ENCODE measurements around the gene ASB2. TPM values are rescaled to one million over a fixed set of nuclear protein-coding genes. Genes with fewer than 3 reads are reported as not detected.

ASB2 gene
- total RNA-seq, 1 experiment from 2014 or later = 1.9 TPM

DNA sequence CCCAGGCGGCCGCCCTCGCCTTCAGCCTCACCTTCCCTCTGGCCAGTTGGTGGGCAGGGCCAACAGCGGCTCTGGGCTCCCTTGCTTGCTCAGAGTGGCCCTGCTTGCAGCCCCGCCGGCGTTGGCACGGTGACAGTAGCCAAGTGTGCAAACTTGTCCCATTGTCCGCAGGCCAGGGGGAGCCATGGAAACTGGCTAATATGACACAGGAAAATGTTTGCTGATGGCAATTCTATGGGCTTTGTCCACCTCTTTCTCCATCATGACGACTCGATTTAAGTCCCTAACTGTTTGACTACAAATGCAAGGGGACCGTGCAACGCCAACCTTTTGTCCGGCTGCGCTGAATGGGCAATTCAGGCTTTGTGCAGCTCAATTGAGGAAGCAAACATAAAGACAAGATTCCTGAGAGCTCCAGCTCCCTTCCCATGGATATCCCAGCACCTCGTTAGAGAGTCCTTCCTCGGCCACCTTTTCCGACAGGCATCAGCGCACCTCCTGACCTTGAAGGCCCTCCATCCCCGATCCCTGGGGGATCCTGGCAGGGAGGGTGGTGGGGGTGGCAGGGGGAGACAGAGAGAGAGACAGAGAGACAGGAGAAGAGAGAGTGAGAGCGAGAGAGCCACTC is 50.0 kb downstream of the ASB2 start:
- in situ Hi-C loops (cut with HindIII; ENCODE audit: low pct_unique_long_range_greater_than_20kb, low sequenced_read_pairs) = no loop called here
- no peak for DNase-seq (ENCODE audit: low read depth)

DNA sequence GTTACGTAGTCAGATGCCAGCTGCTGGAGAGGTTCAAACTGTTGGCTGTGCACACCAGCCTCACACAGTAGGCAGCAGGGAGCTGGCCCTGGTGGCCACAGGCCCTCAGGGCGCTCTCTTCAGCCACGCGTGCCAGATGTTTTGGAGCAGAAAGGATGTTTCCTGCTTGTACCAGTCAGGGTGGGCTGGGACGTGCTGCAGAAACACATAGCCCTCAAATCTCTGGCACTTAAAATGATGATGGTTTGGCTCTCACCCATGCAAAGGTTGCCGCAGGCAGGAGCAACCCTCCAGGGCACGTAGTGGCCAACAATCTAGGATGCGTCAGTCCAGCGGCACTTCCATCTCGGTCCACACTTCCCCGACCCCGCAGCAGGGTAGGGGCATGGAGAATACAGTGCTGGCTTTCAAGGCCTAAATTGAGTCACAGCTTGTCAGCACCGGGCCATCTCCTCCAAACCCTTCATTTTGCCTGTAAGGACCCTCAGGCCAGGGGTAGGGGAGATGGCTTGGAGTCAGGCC is 50.9 kb downstream of the ASB2 start:
- in situ Hi-C loops (cut with HindIII; ENCODE audit: low pct_unique_long_range_greater_than_20kb, low sequenced_read_pairs) = no loop called here

DNA sequence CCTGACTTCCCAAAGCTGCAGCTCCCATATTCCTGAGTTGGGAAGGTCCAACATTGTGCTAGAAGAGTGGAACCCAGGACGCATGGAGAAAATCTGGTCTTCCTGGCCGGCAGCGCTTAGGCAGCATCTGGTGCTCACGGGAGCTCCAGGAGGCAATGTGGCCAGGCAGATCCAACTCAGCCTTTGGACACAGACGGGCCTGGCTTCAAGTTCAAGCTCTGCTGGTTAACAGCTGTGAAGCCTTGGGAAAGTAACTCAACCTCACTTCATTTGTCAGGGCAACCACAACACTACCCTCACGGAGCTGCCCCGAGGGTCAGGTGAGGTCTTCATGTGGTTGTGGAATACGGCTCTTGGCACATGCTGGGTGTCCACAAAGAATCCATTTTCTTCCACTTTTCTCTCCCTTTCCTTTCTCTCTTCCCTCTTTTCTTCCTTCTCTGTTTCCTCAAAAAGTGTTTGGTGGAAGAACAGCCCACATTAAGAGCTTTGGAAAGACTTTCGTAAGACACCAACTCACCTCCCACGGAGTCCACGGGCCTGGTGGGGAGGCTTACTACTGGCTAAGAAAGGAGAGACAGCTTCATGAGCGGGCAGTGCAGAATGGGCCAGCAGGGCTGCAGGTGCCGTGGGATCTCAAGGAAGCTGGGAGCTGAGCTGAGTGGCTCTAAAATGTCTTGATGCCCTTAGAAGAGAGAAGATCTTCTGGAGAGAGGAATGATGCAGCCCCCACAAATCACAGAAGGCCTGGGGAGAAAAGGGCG is 51.6 kb downstream of the ASB2 start:
- DNase-seq (ENCODE audit: low read depth) = no peak
- in situ Hi-C loops (cut with HindIII; ENCODE audit: low pct_unique_long_range_greater_than_20kb, low sequenced_read_pairs) = no loop called here

More for the DNA sequence above, 50.9 kb downstream of the ASB2 start:
- DNase-seq (ENCODE audit: low read depth) = no peak

DNA sequence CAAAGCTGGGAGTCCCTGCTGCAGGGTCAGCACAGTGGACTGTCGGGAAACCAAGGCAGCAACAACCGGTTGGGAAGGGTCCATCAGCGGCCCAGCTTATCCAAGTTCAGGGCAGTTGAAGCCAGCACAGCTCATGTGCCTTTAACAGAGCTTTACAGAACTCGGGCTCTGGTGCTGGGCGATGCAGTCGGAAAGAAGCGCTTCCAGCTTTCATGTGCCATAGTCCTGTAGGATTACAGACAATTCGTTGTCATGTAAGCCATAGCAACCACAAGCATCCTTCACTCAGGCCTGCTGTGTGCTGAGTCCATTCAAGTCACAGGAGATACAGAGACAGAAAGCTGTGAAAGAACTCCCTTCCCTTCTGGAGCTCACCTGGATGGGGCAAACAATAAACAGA is 52.7 kb downstream of the ASB2 start:
- DNase-seq (ENCODE audit: low read depth) = no peak
- in situ Hi-C loops (cut with HindIII; ENCODE audit: low pct_unique_long_range_greater_than_20kb, low sequenced_read_pairs) = no loop called here

DNA sequence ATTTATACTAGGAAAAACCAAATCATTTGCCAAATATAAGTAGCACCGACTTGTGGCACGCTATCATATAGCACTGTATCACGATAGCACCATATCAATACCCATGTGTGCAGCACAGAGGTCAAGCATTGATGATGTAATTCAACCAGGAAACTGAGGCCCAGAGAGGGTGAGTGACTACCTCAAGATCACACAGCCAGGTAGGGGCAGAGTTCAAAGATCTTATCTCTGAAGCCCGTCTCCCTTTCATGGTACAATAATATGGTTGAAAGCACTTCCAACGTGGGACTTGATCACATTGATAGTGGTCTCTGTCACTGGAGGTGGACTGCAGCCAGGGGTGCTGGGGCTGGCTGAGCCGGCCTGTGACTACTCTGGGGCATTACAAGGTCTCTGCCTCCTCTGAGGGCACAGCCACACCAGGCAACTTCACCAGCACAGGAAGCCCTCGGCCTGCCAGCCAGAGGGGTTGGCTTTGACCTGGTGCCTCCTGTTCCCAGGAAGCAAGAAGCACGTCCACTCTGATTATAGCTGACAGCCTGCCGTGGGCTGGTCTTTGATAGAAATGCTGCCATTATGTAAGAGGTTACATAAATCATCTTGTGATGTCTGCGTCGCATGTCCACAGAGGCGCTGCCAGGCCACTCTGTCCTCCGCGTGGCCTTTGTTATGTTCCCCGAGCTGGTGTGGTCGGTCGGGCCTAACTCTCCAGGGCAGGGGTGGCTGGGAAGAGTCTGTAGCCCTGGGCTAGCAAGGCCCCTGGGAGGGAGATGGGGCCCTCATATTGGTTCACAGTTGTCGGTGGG is 55.2 kb downstream of the ASB2 start:
- DNase-seq (ENCODE audit: low read depth) = no peak
- in situ Hi-C loops (cut with HindIII; ENCODE audit: low pct_unique_long_range_greater_than_20kb, low sequenced_read_pairs) = no loop called here

DNA sequence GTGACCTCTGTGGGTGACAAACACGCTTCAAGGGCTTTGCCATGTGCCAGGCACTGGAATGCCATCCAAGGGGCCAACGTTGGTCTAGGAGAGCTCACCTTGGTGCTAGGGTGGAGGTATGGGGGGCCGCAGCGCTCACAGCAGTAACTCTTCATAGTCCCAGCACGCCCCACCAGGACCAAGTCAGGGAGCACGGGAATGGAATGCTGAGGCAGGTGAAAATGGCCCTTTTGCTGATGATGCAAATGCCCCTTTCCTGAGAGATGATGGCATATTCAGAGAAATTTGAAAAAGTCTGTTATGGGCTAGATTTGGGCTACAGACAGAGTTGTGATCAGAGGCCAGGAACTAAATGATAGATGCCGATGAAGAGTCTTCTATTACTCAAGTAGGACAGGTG is 59.2 kb downstream of the ASB2 start:
- in situ Hi-C loops (cut with HindIII; ENCODE audit: low pct_unique_long_range_greater_than_20kb, low sequenced_read_pairs) = no loop called here
- DNase-seq (ENCODE audit: low read depth) = no peak

DNA sequence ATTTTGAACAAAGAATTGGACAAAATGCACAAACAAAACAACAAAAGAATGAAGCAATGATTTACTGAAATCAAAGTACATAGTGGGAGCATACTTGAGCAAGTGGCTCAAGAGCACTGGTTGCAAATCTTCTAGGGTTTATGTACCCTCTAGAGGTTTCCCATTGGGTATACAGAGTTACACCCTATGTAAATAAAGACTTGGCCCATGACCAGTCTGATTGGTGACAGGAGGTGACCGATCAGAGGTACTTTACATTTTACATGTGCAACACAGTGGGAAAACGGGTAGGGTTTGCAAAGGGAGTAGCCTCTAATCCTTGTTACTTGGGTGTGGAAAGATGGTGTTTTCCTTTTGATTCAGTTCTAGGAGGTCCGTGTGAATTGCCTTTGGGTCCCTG is 59.9 kb downstream of the ASB2 start:
- DNase-seq (ENCODE audit: low read depth) = no peak
- in situ Hi-C loops (cut with HindIII; ENCODE audit: low pct_unique_long_range_greater_than_20kb, low sequenced_read_pairs) = no loop called here

DNA sequence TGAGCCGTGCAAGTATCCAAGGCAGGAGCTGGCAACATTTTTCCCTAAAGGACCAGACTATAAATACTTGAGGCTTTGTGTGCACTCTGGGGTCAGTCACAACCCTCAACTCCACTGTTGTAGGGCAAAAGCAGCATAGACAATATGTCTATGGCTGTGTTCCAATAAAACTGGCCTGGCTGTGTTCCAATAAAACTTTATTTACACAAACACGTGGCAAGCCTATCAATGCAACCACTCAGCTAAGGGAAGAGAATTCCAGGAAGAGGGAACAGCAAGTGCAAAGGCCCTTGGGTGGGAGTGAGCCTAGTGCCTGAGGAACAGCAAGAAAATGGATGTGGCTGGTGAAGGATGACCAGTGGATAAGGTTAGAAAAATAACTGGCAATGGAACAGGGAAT is 60.6 kb downstream of the ASB2 start:
- in situ Hi-C loops (cut with HindIII; ENCODE audit: low pct_unique_long_range_greater_than_20kb, low sequenced_read_pairs) = no loop called here
- no peak for DNase-seq (ENCODE audit: low read depth)

DNA sequence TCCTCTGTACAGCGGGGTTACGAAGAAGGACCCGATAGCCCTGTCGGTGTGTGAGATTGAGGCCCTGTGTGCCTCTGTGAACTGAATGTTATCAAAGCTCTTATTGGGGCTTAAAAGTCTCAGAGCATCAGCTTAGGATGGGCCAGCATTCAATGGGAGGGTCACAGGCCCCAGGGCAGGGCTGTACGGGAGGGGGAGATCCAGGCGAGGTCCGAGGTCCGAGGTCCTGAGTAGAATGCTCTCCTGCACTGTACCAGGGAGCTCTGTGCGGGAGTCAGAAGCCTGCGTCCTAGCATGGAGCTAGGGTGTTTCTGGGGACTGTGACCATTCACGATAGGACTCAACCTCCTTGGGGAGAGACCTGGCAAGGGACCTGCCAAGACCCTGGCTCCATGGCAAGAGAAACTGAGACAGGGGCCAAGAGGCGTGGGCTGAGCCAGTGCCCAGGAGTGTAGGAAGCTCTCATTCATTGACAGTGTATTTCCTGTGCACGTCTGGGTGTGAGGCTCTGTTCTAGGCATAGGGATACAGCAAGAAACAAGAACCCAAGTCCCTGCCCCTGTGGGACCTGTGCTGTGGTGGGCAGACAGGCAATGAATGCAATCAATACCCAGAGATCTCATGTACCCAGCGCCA is 61.2 kb downstream of the ASB2 start:
- DNase-seq (ENCODE audit: low read depth) = no peak
- in situ Hi-C loops (cut with HindIII; ENCODE audit: low pct_unique_long_range_greater_than_20kb, low sequenced_read_pairs) = no loop called here

DNA sequence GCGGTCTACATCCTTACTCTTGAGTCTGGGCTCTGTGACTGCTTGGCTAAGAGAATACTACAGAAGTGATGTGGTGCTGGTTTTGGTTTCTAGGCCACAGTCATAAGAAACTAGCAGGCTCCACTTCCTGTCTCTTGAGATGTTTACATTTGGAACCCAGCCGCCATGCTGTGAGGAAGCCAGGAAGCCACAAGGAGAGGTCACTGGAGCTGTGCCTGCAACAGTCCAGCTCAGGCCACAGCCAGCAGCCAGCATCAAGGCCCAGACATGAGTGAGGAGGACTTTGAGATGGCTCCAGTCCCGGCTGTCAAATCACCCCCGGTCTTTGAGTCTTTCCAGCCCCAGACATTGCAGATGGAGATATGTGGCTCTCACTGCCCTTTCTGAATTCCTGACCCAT is 62.1 kb downstream of the ASB2 start:
- no peak for DNase-seq (ENCODE audit: low read depth)
- in situ Hi-C loops (cut with HindIII; ENCODE audit: low pct_unique_long_range_greater_than_20kb, low sequenced_read_pairs) = no loop called here

DNA sequence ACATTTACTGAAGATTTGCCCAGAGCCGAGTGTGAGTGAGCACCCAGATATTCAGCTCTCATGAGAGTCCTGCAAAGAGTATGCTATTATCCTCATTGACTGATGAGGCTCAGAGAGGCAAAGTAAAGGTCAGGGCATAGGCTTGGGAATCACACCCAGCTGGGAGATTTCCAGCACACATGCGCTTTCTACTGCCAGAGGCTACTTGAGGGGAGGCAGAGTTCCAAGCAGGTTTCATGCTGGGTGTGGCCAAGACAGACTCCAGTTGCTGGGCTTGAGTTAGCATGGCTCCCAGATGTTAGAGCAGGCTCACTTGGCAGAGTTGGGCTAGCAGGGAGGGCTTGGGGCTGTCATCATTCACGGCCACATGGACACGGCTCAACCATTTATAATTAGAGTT is 63.6 kb downstream of the ASB2 start:
- in situ Hi-C loops (cut with HindIII; ENCODE audit: low pct_unique_long_range_greater_than_20kb, low sequenced_read_pairs) = no loop called here

DNA sequence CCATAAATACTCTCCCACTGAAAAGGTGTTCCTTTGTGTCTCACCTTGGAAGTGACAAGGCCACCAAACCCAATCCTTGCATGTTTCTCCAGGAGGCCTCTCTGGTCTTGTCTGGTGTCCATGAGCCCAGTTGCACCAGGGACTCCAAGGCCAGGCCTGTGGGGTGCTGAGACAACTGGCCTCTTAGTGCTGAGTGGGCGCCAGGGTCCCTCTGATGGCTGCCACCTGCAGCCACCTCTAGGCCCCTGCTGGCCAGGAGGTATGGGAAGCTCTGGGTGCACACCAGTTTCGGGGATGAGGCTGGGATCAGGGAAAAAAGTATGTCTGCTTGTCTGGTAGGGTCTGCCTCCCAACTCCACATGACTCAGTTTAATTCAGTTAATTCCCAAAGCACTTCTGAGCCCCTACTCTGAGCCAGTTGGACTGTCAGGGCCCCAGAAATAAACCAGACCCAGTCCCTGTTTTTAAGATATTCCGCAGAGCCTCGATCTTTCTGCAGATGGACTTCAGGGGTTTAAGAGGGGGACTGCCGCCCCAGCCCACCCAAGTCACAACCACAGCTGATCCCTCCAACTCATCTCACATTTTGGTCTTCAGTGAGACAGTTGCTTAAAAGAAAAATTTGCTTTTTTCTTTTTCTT is 64.3 kb downstream of the ASB2 start:
- in situ Hi-C loops (cut with HindIII; ENCODE audit: low pct_unique_long_range_greater_than_20kb, low sequenced_read_pairs) = no loop called here
- DNase-seq (ENCODE audit: low read depth) = no peak

More for the DNA sequence above, 63.6 kb downstream of the ASB2 start:
- DNase-seq (ENCODE audit: low read depth) = no peak

DNA sequence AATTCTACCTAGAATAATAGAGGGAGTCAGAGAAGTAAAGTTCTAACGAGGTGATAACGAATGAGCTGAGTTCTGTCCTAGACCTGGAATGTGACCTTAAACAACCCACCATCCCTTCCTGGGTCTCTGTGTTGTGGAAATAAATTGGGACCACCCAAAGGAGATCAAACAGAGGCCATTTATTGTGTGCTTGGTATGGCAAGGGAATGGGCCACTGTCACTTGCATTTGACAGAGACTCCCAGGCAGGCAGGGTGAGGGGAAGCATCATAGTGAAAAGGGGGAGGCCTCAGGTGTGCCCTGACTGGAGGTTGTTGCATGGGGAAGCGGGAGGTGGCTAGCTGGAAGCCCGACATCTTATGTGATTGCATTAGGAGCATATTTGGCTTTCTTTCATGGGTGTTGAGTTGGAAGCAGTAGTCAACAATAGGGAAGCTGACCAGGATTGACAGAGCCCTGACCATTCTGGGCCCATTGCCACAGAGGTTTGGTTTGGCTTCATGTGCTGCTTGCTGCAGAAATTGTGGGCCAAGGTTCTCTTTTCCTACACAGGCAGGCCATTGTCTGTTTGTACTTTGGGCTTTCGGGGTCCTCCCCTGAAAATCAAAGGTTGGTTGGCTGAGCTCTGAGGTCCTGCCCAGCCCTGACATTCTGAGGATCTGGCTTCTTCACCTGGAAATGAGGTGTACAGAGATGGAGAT is 66.8 kb downstream of the ASB2 start:
- DNase-seq (ENCODE audit: low read depth) = no peak
- in situ Hi-C loops (cut with HindIII; ENCODE audit: low pct_unique_long_range_greater_than_20kb, low sequenced_read_pairs) = no loop called here

DNA sequence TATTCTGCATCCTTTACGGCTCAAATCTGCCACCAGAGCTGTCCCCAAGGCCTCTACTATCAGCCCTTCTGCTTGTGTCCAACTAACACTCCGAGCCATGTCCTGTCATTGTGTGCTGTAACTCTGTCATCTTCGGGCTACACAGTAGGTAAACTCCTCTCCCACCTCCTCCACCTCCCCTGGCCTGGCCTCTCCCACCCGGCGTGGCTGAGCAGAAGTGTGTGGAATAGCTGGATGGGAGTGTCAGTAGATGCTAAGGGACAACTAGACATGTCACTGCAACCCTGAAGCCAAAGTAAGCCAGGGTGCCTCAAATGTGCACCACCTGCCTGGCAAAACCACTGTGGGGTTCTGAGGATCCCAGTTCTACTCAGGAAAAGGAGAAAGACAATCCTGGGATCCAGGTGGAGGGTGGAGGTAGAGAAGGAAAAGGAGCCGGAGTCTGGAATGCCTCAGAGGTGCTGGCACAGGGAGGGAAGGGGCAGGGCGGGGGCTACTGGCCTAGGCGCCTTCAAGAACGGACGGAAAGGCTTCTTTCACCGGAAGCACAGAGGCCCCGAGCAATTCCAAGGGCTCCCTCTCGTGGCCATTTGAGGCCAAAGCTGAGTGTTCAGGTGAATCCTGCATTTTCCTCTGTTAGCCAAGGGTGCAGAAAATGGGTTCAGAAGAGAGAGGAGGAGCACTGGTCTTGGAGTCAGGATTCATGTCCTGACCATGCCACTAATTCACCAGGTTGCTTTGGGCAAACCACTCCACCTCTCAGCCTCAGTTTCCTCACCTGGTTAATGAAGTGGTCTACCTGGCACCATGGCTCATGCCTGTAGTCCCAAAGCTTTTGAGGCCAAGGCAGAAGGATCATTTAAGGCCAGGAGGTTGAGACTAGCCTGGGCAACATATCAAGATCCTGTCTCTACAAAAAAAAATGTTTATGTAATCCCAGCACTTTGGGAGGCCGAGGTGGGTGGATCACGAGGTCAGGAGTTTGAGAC is 69.7 kb downstream of the ASB2 start:
- DNase-seq (ENCODE audit: low read depth) = peak; percentile 14
- in situ Hi-C loops (cut with HindIII; ENCODE audit: low pct_unique_long_range_greater_than_20kb, low sequenced_read_pairs) = no loop called here

DNA sequence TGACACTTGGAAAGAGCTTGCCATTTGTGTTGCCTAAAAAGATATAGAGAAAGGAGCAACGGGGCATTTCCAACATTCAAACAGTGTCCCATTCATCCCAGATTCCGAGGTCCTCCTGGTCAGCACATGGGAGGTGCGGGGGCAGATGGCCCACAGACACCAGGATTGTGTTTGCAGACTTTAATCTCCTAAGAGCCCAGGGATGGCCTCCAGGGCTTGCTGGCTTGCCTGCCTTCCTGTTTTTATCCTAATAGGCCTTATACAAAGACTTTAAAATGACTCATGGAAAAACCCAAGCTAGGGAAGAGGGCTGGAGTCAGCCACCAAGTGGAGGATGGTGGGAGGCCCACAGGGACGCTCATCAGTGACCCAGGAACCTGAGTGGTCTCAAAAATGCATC is 70.7 kb downstream of the ASB2 start:
- in situ Hi-C loops (cut with HindIII; ENCODE audit: low pct_unique_long_range_greater_than_20kb, low sequenced_read_pairs) = no loop called here
- DNase-seq (ENCODE audit: low read depth) = no peak

DNA sequence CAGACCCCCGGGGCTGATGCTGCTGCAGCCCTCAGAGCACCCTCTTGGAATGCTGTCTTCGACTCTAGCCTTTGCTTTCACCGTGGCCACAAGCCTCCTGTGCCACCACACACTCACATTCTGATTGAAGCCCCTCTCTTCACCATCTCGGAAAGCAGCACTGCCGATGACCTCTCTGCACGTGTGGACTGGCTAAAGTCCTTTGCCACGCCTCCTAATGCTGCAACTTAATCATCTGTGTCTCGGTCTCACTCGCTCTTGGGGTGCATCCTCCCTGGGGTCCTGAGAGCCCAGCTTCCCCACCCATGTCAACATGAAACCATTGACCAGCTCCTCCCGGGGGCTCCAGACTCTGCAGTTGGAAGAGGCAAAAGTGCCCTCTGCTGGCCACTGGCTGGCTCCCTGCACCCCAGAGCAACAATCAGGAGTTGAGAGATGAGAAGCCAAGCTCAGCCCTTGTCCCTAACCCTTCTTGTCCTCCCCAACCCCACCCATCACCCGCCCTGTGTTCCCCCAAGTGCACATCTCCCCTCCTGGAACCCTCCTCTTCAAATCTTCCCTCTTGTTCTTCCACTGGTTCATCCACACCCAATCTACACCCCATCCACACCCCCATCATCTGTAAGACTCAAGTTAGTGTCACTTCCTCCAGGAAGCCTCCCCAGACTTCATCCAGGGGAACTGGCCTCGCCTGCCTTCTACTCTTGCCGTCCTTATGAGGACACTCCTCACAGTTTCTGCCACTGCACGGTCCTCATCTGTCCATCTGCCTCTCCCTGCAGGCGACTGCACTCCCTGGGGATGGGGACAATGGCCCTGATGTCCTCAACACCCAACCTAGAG is 72.8 kb downstream of the ASB2 start:
- DNase-seq (ENCODE audit: low read depth) = no peak
- in situ Hi-C loops (cut with HindIII; ENCODE audit: low pct_unique_long_range_greater_than_20kb, low sequenced_read_pairs) = no loop called here
